Measurements from ENCODE around the gene WDR72. TPM values are rescaled to one million over a fixed set of nuclear protein-coding genes. Genes with fewer than 3 reads are reported as not detected.

WDR72 gene
- total and polyA plus RNA-seq, 3 donors from 2014 or later = 1.9 to 2.4 (median 2.1) TPM

GRCh38 chr15:53670701-53671100 lies 88.8 kb downstream of the WDR72 start:
- intact Hi-C loops (cut with DNase I; ENCODE audit: low total_unique reads) = no loop called here
- no peaks in the 10 kb centered on the region for H3K9me3 ChIP-seq
- H3K4me1 ChIP-seq = no peaks in the 10 kb centered on the region
- H3K27me3 ChIP-seq = no peaks in the 10 kb centered on the region
- no peak overlapping the region for H3K4me3 ChIP-seq
- TF ChIP-seq CTCF (IDR thresholded peaks at IDR 0.05) (no peak), POLR2A (IDR thresholded peaks at IDR 0.05) (no peak)
- 89 to 95% methylated on average over 3 of the region's 3 CpGs for WGBS, 2 donors
- no peak overlapping the region for H3K27ac ChIP-seq
- DNase-seq = no peak
- H3K36me3 ChIP-seq (ENCODE audit: low read depth, missing control alignments) = no peaks in the 10 kb centered on the region

- Histone ChIP-seq H3K4me1 (no peaks in the 10 kb centered on the region), H3K4me3 (no peak overlapping the region), H3K27ac (no peak overlapping the region), H3K9me3 (no peaks in the 10 kb centered on the region), H3K36me3 (ENCODE audit: low read depth, missing control alignments) (no peaks in the 10 kb centered on the region), H3K27me3 (no peaks in the 10 kb centered on the region)
- DNase-seq = no peak
- WGBS, 2 donors = 77 to 85% methylated on average over 4 of the region's 4 CpGs
- no peak for TF ChIP-seq POLR2A (IDR thresholded peaks at IDR 0.05)
- TF ChIP-seq CTCF (IDR thresholded peaks at IDR 0.05) = no peak
- intact Hi-C loops (cut with DNase I; ENCODE audit: low total_unique reads) = no loop called here
Measured at GRCh38 chr15:53665930-53666329, 93.5 kb downstream of the WDR72 start.

GRCh38 chr15:53658827-53659555 lies 100.5 kb downstream of the WDR72 start:
- 52 to 57% methylated on average over 11 of the region's 11 CpGs for WGBS, 2 donors
- no peak overlapping the region for H3K4me3 ChIP-seq
- H3K36me3 ChIP-seq (ENCODE audit: low read depth, missing control alignments) = no peaks in the 10 kb centered on the region
- TF ChIP-seq CTCF (IDR thresholded peaks at IDR 0.05) = no peak
- no peak for TF ChIP-seq POLR2A (IDR thresholded peaks at IDR 0.05)
- no peaks in the 10 kb centered on the region for H3K9me3 ChIP-seq
- no peak overlapping the region for H3K27ac ChIP-seq
- no peak for DNase-seq
- no peaks in the 10 kb centered on the region for H3K4me1 ChIP-seq
- intact Hi-C loops (cut with DNase I; ENCODE audit: low total_unique reads) = no loop called here
- no peaks in the 10 kb centered on the region for H3K27me3 ChIP-seq

GRCh38 chr15:53658255-53658654 lies 101.2 kb downstream of the WDR72 start:
- no peak for DNase-seq
- Histone ChIP-seq H3K4me3 (no peak overlapping the region), H3K9me3 (no peaks in the 10 kb centered on the region), H3K4me1 (no peaks in the 10 kb centered on the region), H3K27me3 (no peaks in the 10 kb centered on the region), H3K36me3 (ENCODE audit: low read depth, missing control alignments) (no peaks in the 10 kb centered on the region), H3K27ac (no peak overlapping the region)
- intact Hi-C loops (cut with DNase I; ENCODE audit: low total_unique reads) = no loop called here
- WGBS, 2 donors = 67 to 83% methylated on average over 2 of the region's 2 CpGs
- TF ChIP-seq CTCF (IDR thresholded peaks at IDR 0.05) = no peak
- no peak for TF ChIP-seq POLR2A (IDR thresholded peaks at IDR 0.05)

GRCh38 chr15:53648934-53649333 lies 110.5 kb downstream of the WDR72 start:
- Histone ChIP-seq H3K36me3 (ENCODE audit: low read depth, missing control alignments) (no peaks in the 10 kb centered on the region), H3K9me3 (no peaks in the 10 kb centered on the region), H3K27ac (no peak overlapping the region), H3K4me3 (no peak overlapping the region), H3K4me1 (no peaks in the 10 kb centered on the region), H3K27me3 (no peaks in the 10 kb centered on the region)
- TF ChIP-seq POLR2A (IDR thresholded peaks at IDR 0.05) (no peak), CTCF (IDR thresholded peaks at IDR 0.05) (no peak)
- intact Hi-C loops (cut with DNase I; ENCODE audit: low total_unique reads) = no loop called here
- WGBS, 2 donors = 92 to 100% methylated on average over 2 of the region's 2 CpGs
- DNase-seq = no peak

All from testis (tissue), 3 donors.